BLaER1 treated with 17β-estradiol and CSF1 and Interleukin-3, amounts not matched to agents 10 nM and 100 nM (cell line): ENCODE results near the gene C2CD2L.
"Not testable (repeated sequence)": the region's sequence is repeated elsewhere in the genome, so short reads cannot be mapped to it uniquely, and the experiment has no call there.

ENCODE experiments used
- H3K27ac ChIP-seq, 11 experiments: shearing (Covaris generic); formaldehyde crosslinking; 2 replicates each; pipeline ENCODE4 v1.8.1; 2022
- H3K27me3 ChIP-seq, 11 experiments: shearing (Covaris generic); formaldehyde crosslinking; 2 replicates each; pipeline ENCODE4 v1.8.1; 2022
- H3K36me3 ChIP-seq, 11 experiments: shearing (Covaris generic); formaldehyde crosslinking; 2 replicates each; pipeline ENCODE4 v1.8.1; 2022
- H3K4me1 ChIP-seq, 10 experiments: shearing (Covaris generic); formaldehyde crosslinking; 2 replicates each; pipeline ENCODE4 v1.8.1; 2022
- H3K4me2 ChIP-seq, 11 experiments: shearing (Covaris generic); formaldehyde crosslinking; 2 replicates each; pipeline ENCODE4 v1.8.1; 2022
- H3K4me3 ChIP-seq, 10 experiments: shearing (Covaris generic); formaldehyde crosslinking; 2 replicates each; pipeline ENCODE4 v1.8.1; 2022
- H3K9ac ChIP-seq, 11 experiments: shearing (Covaris generic); formaldehyde crosslinking; 2 replicates each; pipeline ENCODE4 v1.8.1; 2022
- H3K9me3 ChIP-seq, 11 experiments: shearing (Covaris generic); formaldehyde crosslinking; replicated peaks in 1 of 11; 2 replicates each; pipeline ENCODE4 v1.8.1; 2022
- H4K20me1 ChIP-seq, 11 experiments: shearing (Covaris generic); formaldehyde crosslinking; 2 replicates each; pipeline ENCODE4 v1.8.1; 2022
- Cebpa-rat ChIP-seq, 11 experiments: shearing (Covaris generic); IDR thresholded peaks; 2 replicates each; pipeline ENCODE4 v1.8.1; 2022

The C2CD2L gene

DNA sequence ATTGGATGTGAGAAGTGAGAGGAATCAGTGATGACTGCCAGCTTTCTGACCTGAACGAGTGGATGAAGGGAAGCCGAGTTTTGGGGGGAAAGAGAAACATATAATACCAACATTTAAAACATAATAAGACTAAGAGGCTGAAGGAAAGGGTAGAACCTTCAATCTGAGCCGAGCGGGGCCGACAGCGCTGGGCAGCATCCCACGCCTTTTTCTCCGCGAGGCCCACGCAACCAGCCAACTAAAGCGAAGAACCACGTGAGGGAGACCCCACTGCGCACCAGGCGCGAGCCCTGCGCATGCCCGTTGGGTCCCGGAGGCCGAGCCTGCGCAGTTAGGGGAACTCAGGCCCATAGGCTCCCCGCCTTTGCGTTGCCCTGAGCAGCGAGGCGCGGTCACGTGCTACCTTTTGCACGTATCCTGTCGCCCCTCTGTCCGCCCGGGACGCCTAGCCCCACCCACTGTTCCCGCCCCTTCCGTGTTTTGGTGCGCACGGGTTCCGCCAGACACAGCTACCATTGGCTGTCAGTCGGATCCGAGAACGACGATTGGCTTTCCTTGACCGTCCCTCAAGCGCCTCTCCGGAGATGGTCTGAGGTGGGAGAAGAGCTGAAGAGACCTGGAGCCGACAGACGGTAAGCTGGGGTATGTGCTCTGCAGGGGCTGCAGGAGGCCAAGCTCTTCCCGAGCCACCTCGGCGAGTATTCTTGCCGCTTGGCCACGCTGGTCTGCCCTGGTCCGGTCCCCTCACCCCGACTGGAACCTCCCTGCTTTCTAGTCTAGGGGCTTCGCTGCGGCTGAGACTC, 14.1 kb downstream of the C2CD2L start, which contains the start of gene HINFP:
TSS of gene HINFP (plus strand) at position 573 of the 803 bp plus-strand sequence. CDS start 5,365 bp downstream, outside the sequence.
- Histone ChIP-seq H3K4me3 (peak within 1 kb of the TSS; percentile 77 to 96 (median 87)), H3K4me1 (peaks cover 20 to 28% (median 24%) of the 10 kb centered on the region in 10 experiments), H3K36me3 (peaks cover 29 to 49% (median 43%) of the 10 kb centered on the region in 11 experiments), H3K27ac (peak within 1 kb of the TSS; percentile 55 to 79 (median 73); a peak in 21 of 22 replicates), H3K9me3 (no peaks in the 10 kb centered on the region), H3K4me2 (peak within 1 kb of the TSS; percentile 90 to 98 (median 92)), H3K27me3 (no peaks in the 10 kb centered on the region), H3K9ac (peak within 1 kb of the TSS; percentile 76 to 91 (median 84)), H4K20me1 (peaks cover 0 to 20% (median 11%) of the 10 kb centered on the region in 11 experiments; a peak in 13 of 22 replicates)
- TF ChIP-seq Cebpa-rat (IDR thresholded peaks at IDR 0.05): no peak

DNA sequence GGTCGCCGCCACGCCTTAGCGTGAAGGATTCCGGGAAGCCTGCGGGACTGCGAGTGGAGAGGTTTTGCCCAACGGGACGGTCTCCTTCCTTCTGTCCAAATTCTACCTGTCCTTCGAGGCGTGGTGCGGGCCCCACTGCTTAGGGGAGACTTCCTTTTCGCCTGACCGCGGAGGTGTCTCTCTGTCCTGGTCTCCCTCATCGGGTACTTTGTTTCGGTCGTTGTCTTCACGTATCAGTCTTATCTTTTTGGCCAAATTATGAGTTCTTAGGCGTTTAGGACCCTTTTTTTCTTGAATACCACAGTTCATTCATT, 14.6 kb downstream of the C2CD2L start:
- peaks cover 24 to 43% (median 37%) of the 10 kb centered on the region in 11 experiments for H3K36me3 ChIP-seq
- no peaks in the 10 kb centered on the region for H3K9me3 ChIP-seq
- peak overlapping the region; percentile 25 to 79 (median 66); a peak in 21 of 22 replicates for H3K27ac ChIP-seq
- H3K4me3 ChIP-seq: peak overlapping the region; percentile 77 to 96 (median 87)
- peak overlapping the region; percentile 81 to 98 (median 92) for H3K4me2 ChIP-seq
- no peak for TF ChIP-seq Cebpa-rat (IDR thresholded peaks at IDR 0.05)
- no peaks in the 10 kb centered on the region for H3K27me3 ChIP-seq
- H3K9ac ChIP-seq: peak overlapping the region; percentile 76 to 91 (median 84)
- H4K20me1 ChIP-seq: peaks cover 0 to 23% (median 11%) of the 10 kb centered on the region in 11 experiments; a peak in 14 of 22 replicates
- peaks cover 25 to 33% (median 28%) of the 10 kb centered on the region in 10 experiments for H3K4me1 ChIP-seq

DNA sequence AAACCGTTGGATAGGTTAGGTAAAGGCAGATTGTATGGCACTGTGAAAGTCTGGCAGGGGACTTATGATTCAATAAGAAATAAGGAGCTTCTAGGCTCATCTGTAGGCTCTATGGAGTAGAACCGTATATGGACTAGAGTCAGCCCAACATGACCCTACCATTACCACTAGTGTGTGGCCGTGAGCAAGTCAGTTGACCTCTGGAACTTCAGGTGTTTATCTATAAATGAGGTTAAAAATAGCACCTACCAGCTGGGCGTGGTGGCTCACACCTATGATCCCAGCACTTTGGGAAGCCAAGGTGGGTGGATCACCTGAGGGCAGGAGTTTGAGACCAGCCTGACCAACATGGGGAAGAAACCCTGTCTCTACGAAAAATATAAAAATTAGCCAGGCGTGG, 18.7 kb downstream of the C2CD2L start:
- H3K9ac ChIP-seq: no peak overlapping the region
- no peak overlapping the region for H3K27ac ChIP-seq
- peaks cover 22 to 30% (median 25%) of the 10 kb centered on the region in 10 experiments for H3K4me1 ChIP-seq
- no peaks in the 10 kb centered on the region for H3K27me3 ChIP-seq
- H3K4me2 ChIP-seq: no peak overlapping the region
- H4K20me1 ChIP-seq: peaks cover 0 to 30% (median 11%) of the 10 kb centered on the region in 11 experiments; a peak in 15 of 22 replicates
- no peak for TF ChIP-seq Cebpa-rat (IDR thresholded peaks at IDR 0.05)
- no peaks in the 10 kb centered on the region for H3K9me3 ChIP-seq
- H3K4me3 ChIP-seq: no peak overlapping the region
- peaks cover 37 to 64% (median 57%) of the 10 kb centered on the region in 11 experiments for H3K36me3 ChIP-seq

DNA sequence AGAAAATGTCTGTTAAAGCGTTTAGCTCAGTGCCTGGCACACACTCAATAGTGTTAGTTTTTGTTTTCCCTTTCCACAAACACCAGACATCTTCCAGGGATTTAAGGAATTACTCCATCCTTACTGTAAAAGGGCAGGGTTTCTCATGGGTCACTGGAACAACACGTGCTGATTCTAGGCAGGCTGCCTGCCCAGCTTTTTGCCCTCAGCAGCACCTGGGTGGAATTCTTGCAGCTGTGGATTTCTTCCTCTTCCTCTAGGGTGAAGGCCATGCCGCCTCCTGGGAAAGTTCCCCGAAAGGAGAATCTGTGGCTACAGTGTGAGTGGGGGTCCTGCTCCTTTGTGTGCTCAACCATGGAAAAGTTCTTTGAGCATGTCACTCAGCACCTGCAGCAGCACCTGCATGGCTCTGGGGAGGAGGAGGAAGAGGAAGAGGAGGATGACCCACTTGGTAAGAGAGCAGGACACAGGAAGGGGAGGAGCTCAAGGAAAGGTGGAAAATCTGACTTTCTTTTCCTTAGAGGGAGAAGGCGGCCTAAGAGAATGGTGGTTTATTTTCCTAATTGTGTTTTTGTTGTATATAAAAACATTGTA, 19.6 kb downstream of the C2CD2L start:
- peaks cover 46 to 74% (median 67%) of the 10 kb centered on the region in 11 experiments for H3K36me3 ChIP-seq
- peaks cover 0 to 29% (median 11%) of the 10 kb centered on the region in 11 experiments; a peak in 15 of 22 replicates for H4K20me1 ChIP-seq
- no peaks in the 10 kb centered on the region for H3K9me3 ChIP-seq
- H3K27me3 ChIP-seq: no peaks in the 10 kb centered on the region
- no peak overlapping the region; a peak in 1 of 22 replicates for H3K9ac ChIP-seq
- H3K27ac ChIP-seq: no peak overlapping the region
- H3K4me2 ChIP-seq: peak overlapping the region; percentile 45 to 74 (median 63)
- peaks cover 20 to 27% (median 23%) of the 10 kb centered on the region in 10 experiments for H3K4me1 ChIP-seq
- TF ChIP-seq Cebpa-rat (IDR thresholded peaks at IDR 0.05): no peak
- H3K4me3 ChIP-seq: no peak overlapping the region

DNA sequence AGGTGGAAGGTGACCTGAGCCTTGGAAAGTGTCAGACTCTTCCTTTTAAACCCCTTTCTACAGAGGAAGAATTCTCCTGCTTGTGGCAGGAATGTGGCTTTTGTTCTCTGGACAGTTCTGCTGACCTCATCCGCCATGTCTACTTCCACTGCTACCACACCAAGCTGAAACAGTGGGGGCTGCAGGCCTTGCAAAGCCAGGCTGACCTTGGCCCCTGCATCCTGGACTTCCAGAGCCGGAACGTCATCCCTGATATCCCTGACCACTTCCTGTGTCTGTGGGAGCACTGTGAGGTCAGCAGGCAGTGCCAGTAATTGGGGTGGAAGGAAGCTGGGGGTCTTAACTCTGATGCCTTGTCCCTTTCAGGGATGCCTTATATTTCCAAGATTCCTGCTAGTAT, 23.5 kb downstream of the C2CD2L start:
- Histone ChIP-seq H4K20me1 (peaks cover 0 to 11% (median 0%) of the 10 kb centered on the region in 11 experiments; a peak in 5 of 22 replicates), H3K27ac (no peak overlapping the region), H3K9ac (no peak overlapping the region; a peak in 1 of 22 replicates), H3K4me1 (peaks cover 7 to 14% (median 11%) of the 10 kb centered on the region in 10 experiments), H3K27me3 (no peaks in the 10 kb centered on the region), H3K4me2 (no peak overlapping the region), H3K4me3 (no peak overlapping the region), H3K36me3 (peaks cover 58 to 90% (median 83%) of the 10 kb centered on the region in 11 experiments), H3K9me3 (no peaks in the 10 kb centered on the region)
- TF ChIP-seq Cebpa-rat (IDR thresholded peaks at IDR 0.05): no peak

DNA sequence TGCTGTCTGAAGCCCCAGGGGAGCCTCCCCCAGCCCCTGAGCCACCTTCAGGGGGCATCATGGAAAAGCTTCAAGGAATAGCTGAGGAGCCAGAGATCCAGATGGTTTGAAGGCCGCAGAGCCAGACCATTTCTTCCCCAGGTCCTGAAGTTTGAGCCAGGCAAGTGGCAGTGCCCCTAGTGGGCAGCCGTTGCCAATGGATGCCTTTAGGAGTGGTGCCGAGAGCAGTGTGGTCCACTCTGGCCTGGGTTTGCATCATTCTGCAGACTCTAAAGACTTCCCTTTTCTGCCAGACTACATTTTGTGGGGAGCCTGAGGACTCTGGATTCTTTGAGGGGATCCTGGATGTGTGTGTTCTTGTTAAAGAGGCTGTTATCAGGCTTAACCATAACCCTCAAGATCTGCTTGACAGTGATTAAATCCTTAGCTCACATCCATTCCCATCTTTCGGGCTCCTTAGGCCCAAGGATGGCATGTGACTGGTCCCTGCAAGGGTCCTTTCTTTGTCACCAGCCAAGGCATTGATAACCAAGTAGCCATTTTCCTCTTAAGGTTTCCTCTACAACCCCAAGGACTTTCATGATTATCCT, 27.3 kb downstream of the C2CD2L start:
- H4K20me1 ChIP-seq: peaks cover 0 to 9% (median 0%) of the 10 kb centered on the region in 11 experiments; a peak in 1 of 22 replicates
- no peak overlapping the region for H3K27ac ChIP-seq
- no peak overlapping the region for H3K4me2 ChIP-seq
- peaks cover 50 to 63% (median 57%) of the 10 kb centered on the region in 11 experiments for H3K36me3 ChIP-seq
- H3K9ac ChIP-seq: no peak overlapping the region
- no peaks in the 10 kb centered on the region for H3K9me3 ChIP-seq
- TF ChIP-seq Cebpa-rat (IDR thresholded peaks at IDR 0.05): no peak
- peaks cover 0 to 10% (median 0%) of the 10 kb centered on the region in 10 experiments; a peak in 4 of 20 replicates for H3K4me1 ChIP-seq
- H3K4me3 ChIP-seq: no peak overlapping the region
- no peaks in the 10 kb centered on the region for H3K27me3 ChIP-seq

DNA sequence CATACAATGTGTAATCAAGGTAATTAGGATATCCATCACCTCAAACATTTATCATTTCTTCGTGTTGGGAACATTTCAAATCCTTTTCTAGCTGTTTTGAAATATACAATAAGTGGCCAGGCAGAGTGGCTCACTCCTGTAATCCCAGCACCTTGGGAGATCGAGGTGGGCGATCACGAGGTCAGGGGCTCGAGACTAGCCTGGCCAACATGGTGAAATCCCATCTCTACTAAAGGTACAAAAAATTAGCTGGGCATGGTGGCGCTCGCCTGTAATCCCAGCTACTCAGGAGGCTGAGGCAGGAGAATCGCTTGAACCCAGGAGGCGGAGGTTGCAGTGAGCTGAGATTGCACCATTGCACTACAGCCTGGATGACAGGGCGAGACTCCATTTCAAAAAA, 32.1 kb downstream of the C2CD2L start:
- H3K27ac ChIP-seq, H3K27me3 ChIP-seq, H4K20me1 ChIP-seq, H3K4me3 ChIP-seq, H3K9me3 ChIP-seq, H3K9ac ChIP-seq, H3K4me2 ChIP-seq: not testable (repeated sequence)
- Histone ChIP-seq H3K4me1 (peaks cover 0 to 17% (median 0%) of the 10 kb centered on the region in 10 experiments; a peak in 3 of 20 replicates), H3K36me3 (peaks cover 4 to 15% (median 10%) of the 10 kb centered on the region in 11 experiments)

DNA sequence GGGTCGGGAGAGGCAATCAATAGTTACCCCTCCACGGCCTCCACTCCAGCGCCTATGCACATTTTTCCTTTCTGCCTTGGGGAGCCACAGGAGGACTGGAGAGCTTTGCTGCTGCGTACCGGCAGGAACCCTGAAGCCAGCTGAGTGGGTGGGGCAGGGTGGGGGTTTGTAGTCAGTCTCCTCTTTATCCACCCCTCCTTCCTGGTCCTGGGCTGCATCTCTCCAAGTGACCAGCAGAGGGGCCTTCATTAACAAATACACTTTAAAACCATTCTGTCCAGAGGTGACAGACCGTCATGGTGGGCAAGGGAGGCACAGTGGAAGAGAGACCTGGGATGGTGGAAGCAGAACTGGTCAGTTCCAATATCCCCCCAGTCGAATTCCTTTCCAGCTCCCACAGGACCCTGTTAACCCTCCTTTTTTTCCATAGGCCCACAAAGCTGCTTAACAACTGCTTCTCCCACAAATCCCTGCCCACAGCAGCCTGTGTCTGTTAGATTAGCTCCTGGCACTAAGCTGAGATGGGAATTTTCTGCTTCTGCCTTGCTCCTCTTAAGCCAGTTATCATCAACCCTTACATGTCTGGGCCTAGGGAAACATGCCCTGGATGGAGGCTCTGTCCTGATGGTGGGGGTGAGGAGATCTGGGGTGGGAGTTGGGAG, 37.8 kb downstream of the C2CD2L start:
- H3K4me1 ChIP-seq: peaks cover 14 to 27% (median 22%) of the 10 kb centered on the region in 10 experiments; a peak in 19 of 20 replicates
- peaks cover 0 to 18% (median 3%) of the 10 kb centered on the region in 11 experiments; a peak in 6 of 22 replicates for H4K20me1 ChIP-seq
- H3K4me3 ChIP-seq: no peak overlapping the region
- H3K36me3 ChIP-seq: no peaks in the 10 kb centered on the region
- peaks cover 28 to 38% (median 33%) of the 10 kb centered on the region in 11 experiments for H3K27me3 ChIP-seq
- H3K27ac ChIP-seq: no peak overlapping the region
- TF ChIP-seq Cebpa-rat (IDR thresholded peaks at IDR 0.05): no peak
- peak overlapping the region in 1 of 11 experiments; percentile 22; a peak in 1 of 22 replicates for H3K4me2 ChIP-seq
- no peak overlapping the region for H3K9ac ChIP-seq
- H3K9me3 ChIP-seq: no peaks in the 10 kb centered on the region
